Measurements from ENCODE around the gene AKAP13.

- TF ChIP-seq CTCF (conservative IDR thresholded peaks at IDR 0.05): no peak
- TF ChIP-seq ZFX (IDR thresholded peaks at IDR 0.05): no peak
These were observed 179.1 kb downstream of the AKAP13 start for GRCh38 chr15:85559530-85559929.

Data from C4-2B (cell line).